PC-9 (cell line): ENCODE data around the gene PLEKHF1. TPM values are rescaled to one million over a fixed set of nuclear protein-coding genes. Genes with fewer than 3 reads are reported as not detected.
"Not testable (repeated sequence)": the region's sequence is repeated elsewhere in the genome, so short reads cannot be mapped to it uniquely, and the experiment has no call there.

ENCODE experiments used
- BruUV-seq: library from RNA; stranded (reverse); fragments of 400-500 nt; replicated peaks from 2 replicates; lab custom pipeline; 2021; lab: Mats Ljungman, UMichigan
- CTCF ChIA-PET: fragments of 300-600 bp; sonication (Branson Sonifier 250); formaldehyde crosslinking; loops from one replicate; lab custom pipeline; 2022; ENCODE audit warnings: antibody characterized with exemption; lab: Charles Lee
- POLR2A ChIA-PET: fragments of 300-600 bp; sonication (Branson Sonifier 250); formaldehyde crosslinking; loops from one replicate; lab custom pipeline; 2022; ENCODE audit warnings: antibody characterized with exemption; ENCODE audit not compliant: unreplicated experiment; lab: Charles Lee
- DNase-seq, 2 experiments: peaks; one replicate each; pipeline versions ENCODE4 v3.0.0 to v3.0.0-alpha.2; 2015 to 2022; ENCODE audit warnings: mixed read lengths in 1 of 2
- H2AFZ ChIP-seq: fragments of 200-600 bp; sonication (generic); 2 replicates; pipeline ENCODE4 v1.8.1; 2017; ENCODE audit warnings: antibody characterized with exemption
- H3F3A ChIP-seq: fragments of 200-600 bp; sonication (generic); 2 replicates; pipeline ENCODE4 v1.8.1; 2017; ENCODE audit warnings: antibody characterized with exemption, mild to moderate bottlenecking, low read depth; ENCODE audit not compliant: insufficient read depth
- H3K27ac ChIP-seq: fragments of 200-600 bp; sonication (generic); 2 replicates; pipeline ENCODE4 v1.6.1; 2016; ENCODE audit warnings: mixed run types
- H3K27me3 ChIP-seq: fragments of 200-600 bp; sonication (generic); 2 replicates; pipeline ENCODE4 v1.6.1; 2016; ENCODE audit warnings: low read depth, mixed run types; ENCODE audit not compliant: insufficient read depth
- H3K36me3 ChIP-seq: fragments of 200-600 bp; sonication (generic); 2 replicates; pipeline ENCODE4 v1.6.1; 2016; ENCODE audit warnings: low read depth, mixed run types
- H3K4me1 ChIP-seq: fragments of 200-600 bp; sonication (generic); replicated peaks from 2 replicates; pipeline ENCODE4 v1.6.1; 2016; ENCODE audit warnings: mixed run types; ENCODE audit not compliant: insufficient read depth
- H3K4me2 ChIP-seq: fragments of 200-600 bp; sonication (generic); 2 replicates; pipeline ENCODE4 v1.6.1; 2017; ENCODE audit warnings: mixed run types
- H3K4me3 ChIP-seq: fragments of 200-600 bp; sonication (generic); 2 replicates; pipeline ENCODE4 v1.6.1; 2016; ENCODE audit warnings: mixed run types
- H3K79me2 ChIP-seq: fragments of 200-600 bp; sonication (generic); 2 replicates; pipeline ENCODE4 v1.6.1; 2017; ENCODE audit warnings: low read depth, mixed run types
- H3K9me2 ChIP-seq: fragments of 200-600 bp; sonication (generic); 2 replicates; pipeline ENCODE4 v1.8.1; 2017; ENCODE audit warnings: mild to moderate bottlenecking; ENCODE audit not compliant: insufficient read depth
- H3K9me3 ChIP-seq: fragments of 200-600 bp; sonication (generic); 2 replicates; pipeline ENCODE4 v1.8.1; 2016; ENCODE audit warnings: low read depth; ENCODE audit not compliant: insufficient read depth
- H4K20me1 ChIP-seq: fragments of 200-600 bp; sonication (generic); 2 replicates; pipeline ENCODE4 v1.8.1; 2017; ENCODE audit not compliant: insufficient read depth
- EZH2 ChIP-seq: fragments of 200-600 bp; sonication (generic); IDR thresholded peaks from 2 replicates; pipeline ENCODE4 v1.8.0; 2017; ENCODE audit warnings: antibody characterized with exemption, low read depth
- intact Hi-C: fragments of 100-400 bp; cut with micrococcal nuclease; formaldehyde crosslinking; loops from one replicate; pipeline ENCODE4 v1.10.0; 2022; ENCODE audit not compliant: unreplicated experiment
- total RNA-seq: library from RNA; stranded (reverse); gene quantifications from 2 replicates; pipeline ENCODE4 v1.2.3, GENCODE V29; 2021
- TF ChIP-seq, protein P1 (sequence below): fragments of 200-600 bp; sonication (generic); conservative IDR thresholded peaks from 2 replicates; pipeline ENCODE4 v1.6.1; 2017; ENCODE audit warnings: mixed run types, antibody characterized with exemption, mild to moderate bottlenecking, moderate library complexity

Gene PLEKHF1
- total RNA-seq, 1 experiment from 2014 or later, result 16.0 TPM

DNA sequence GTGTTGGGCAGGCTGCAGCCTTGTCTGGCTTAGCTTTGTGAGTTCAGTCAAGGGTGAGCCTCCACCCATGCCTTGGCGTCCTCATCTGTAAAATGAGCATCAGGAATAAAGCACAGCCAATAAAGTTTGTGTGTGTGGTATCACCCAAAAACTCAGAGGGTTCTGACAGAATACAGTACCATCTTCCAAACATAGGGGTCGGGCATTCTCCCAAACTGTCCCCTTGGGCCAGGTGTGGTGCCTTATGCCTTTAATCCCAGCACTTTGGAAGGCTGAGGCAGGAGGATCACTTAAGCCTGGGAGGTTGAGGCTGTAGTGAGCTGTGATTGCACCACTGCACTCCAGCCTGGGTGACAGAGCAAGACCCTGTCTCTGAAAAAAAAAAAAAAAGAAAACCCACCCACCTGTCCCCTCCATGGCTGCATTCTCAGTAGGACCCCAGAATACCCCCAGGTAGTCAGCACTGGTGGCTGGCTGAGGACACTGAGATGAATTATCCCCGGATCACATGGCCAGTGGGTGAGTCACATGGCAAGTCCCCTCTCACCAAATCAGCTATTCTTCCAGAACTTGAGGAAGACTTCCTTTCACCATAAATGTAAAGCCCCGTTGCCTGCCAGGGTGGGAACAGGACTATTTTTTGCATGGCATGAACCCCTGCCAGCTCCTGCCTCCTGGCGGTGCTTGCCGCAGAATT, 40.6 kb upstream of the PLEKHF1 start:
- H3K27ac ChIP-seq, result no peak overlapping the region
- H3K9me3 ChIP-seq, result no peaks in the 10 kb centered on the region
- no peak for DNase-seq
- ChIA-PET CTCF (no interaction called here), POLR2A (interaction anchor here (0.7 kb wide), 1 partner anchor 1263 kb away, joined by 8 read pairs; no protein-coding TSS in a partner anchor)
- no peak overlapping the region for H3K4me2 ChIP-seq
- no TSS peak for BruUV-seq
- H2AFZ ChIP-seq, result no peak overlapping the region
- TF ChIP-seq EZH2, result no peak
- no peaks in the 10 kb centered on the region for H3F3A ChIP-seq
- no peaks in the 10 kb centered on the region for H3K27me3 ChIP-seq
- H3K36me3 ChIP-seq, result no peaks in the 10 kb centered on the region
- no peak overlapping the region for H3K4me3 ChIP-seq
- H4K20me1 ChIP-seq, result no peaks in the 10 kb centered on the region
- H3K9me2 ChIP-seq, result no peaks in the 10 kb centered on the region
- no peaks in the 10 kb centered on the region for H3K4me1 ChIP-seq
- H3K79me2 ChIP-seq, result no peaks in the 10 kb centered on the region
- intact Hi-C loops, result no loop called here

DNA sequence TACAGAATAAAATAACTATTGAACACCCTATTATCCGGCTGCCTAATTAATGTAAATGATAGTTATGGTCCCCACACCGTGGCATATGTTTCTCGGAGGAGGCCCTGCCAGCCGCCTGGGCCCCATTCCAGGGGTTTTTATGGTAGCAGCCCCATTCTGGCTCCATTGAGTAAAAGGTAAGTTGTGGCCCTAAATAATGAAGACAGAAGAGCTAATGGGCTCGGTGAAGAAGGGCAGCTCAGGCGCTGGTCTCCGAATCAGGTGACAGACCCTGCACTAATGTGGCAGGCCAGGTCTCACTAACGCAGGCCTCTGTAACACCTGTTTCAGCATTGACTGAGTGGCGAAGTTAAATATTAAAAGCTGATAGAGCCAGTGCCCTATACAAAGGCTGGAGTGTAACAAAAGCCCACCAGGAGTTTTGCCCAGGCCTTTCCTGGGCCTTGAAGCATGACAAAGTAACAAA, 40.0 kb upstream of the PLEKHF1 start:
- no peaks in the 10 kb centered on the region for H3K79me2 ChIP-seq
- ChIA-PET CTCF (no interaction called here), POLR2A (interaction anchor here (0.7 kb wide), 1 partner anchor 1264 kb away, joined by 8 read pairs; no protein-coding TSS in a partner anchor)
- no peaks in the 10 kb centered on the region for H3F3A ChIP-seq
- no peak overlapping the region for H3K27ac ChIP-seq
- H3K9me2 ChIP-seq, result no peaks in the 10 kb centered on the region
- H3K36me3 ChIP-seq, result no peaks in the 10 kb centered on the region
- DNase-seq, result no peak
- no peaks in the 10 kb centered on the region for H3K27me3 ChIP-seq
- TF ChIP-seq, protein P1, sequence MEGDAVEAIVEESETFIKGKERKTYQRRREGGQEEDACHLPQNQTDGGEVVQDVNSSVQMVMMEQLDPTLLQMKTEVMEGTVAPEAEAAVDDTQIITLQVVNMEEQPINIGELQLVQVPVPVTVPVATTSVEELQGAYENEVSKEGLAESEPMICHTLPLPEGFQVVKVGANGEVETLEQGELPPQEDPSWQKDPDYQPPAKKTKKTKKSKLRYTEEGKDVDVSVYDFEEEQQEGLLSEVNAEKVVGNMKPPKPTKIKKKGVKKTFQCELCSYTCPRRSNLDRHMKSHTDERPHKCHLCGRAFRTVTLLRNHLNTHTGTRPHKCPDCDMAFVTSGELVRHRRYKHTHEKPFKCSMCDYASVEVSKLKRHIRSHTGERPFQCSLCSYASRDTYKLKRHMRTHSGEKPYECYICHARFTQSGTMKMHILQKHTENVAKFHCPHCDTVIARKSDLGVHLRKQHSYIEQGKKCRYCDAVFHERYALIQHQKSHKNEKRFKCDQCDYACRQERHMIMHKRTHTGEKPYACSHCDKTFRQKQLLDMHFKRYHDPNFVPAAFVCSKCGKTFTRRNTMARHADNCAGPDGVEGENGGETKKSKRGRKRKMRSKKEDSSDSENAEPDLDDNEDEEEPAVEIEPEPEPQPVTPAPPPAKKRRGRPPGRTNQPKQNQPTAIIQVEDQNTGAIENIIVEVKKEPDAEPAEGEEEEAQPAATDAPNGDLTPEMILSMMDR, result no peak
- no peak for TF ChIP-seq EZH2
- no peak overlapping the region for H2AFZ ChIP-seq
- intact Hi-C loops, result no loop called here
- BruUV-seq, result no TSS peak
- H3K4me3 ChIP-seq, result no peak overlapping the region
- H3K4me2 ChIP-seq, result no peak overlapping the region
- no peaks in the 10 kb centered on the region for H4K20me1 ChIP-seq
- no peaks in the 10 kb centered on the region for H3K9me3 ChIP-seq
- H3K4me1 ChIP-seq, result no peaks in the 10 kb centered on the region

DNA sequence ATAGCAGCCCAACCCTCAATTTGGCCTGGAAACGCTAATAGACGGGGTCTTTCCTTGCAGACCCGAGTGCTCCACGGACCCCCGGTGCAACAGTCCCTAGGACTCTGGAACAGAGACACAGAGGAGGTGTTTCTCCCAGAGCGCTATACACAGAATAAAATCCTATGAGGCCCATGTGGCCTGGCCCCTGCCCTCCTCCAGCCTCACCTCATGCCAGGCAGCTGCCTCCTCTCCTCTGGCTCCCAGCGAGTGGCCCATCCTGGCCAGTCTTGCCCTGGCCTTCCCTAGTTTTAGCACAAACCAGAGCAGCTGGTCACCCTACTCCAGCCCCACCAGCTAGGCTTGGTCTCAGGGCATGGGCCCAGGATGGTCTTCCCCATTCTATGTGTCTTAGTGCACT, 38.9 kb upstream of the PLEKHF1 start:
- Histone ChIP-seq H4K20me1 (no peaks in the 10 kb centered on the region), H2AFZ (no peak overlapping the region), H3K9me3 (no peaks in the 10 kb centered on the region), H3K36me3 (no peaks in the 10 kb centered on the region), H3K27me3 (no peaks in the 10 kb centered on the region), H3F3A (no peaks in the 10 kb centered on the region), H3K27ac (no peak overlapping the region), H3K9me2 (no peaks in the 10 kb centered on the region), H3K4me1 (no peaks in the 10 kb centered on the region), H3K79me2 (no peaks in the 10 kb centered on the region), H3K4me2 (no peak overlapping the region), H3K4me3 (no peak overlapping the region)
- intact Hi-C loops, result no loop called here
- CTCF ChIA-PET, result no interaction called here
- POLR2A ChIA-PET, result no interaction called here
- no TSS peak for BruUV-seq
- no peak for DNase-seq
- TF ChIP-seq EZH2, result no peak
- TF ChIP-seq, protein P1, result no peak

DNA sequence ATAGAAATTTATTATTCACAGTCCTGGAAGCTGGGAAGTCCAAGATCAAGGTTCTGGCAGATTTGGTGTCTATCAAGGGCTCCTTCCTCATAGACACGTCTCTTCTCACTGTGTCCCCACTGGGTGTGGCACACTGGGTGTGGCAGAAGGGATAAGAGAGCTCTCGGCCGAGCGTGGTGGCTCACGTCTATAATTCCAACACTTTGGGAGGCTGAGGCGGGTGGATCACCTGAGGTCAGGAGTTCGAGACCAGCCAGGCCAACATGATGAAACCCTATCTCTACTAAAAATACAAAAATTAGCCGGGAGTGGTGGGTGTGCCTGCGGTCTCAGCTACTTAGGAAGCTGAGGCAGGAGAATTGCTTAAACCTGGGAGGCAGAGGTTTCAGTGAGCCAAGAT, 38.4 kb upstream of the PLEKHF1 start:
- H3K27me3 ChIP-seq, intact Hi-C loops, H2AFZ ChIP-seq, H3K4me3 ChIP-seq, H3K27ac ChIP-seq, H3K9me2 ChIP-seq, H3K4me1 ChIP-seq, H3F3A ChIP-seq, H3K79me2 ChIP-seq, H4K20me1 ChIP-seq, H3K9me3 ChIP-seq, H3K4me2 ChIP-seq, BruUV-seq, POLR2A ChIA-PET, H3K36me3 ChIP-seq, DNase-seq: not testable (repeated sequence)
- CTCF ChIA-PET, result interaction anchor here (0.6 kb wide), 1 partner anchor 602 kb away, joined by 3 read pairs; no protein-coding TSS in a partner anchor
